DMS153 treated with DMSO at 0.1 percent for 48 hours (cell line): Measurements from ENCODE around the gene PPIH.
"Not testable (repeated sequence)": the region's sequence is repeated elsewhere in the genome, so short reads cannot be mapped to it uniquely, and the experiment has no call there.

Experiments
- DNase-seq: peaks from one replicate; lab custom pipeline; 2025; ENCODE audit not compliant: unreplicated experiment; lab: John Stamatoyannopoulos, UW

Gene PPIH

GRCh38 chr1:42657981-42658876, at the start of gene PPIH:
Gene PPIH (plus strand): TSS chr1:42658423. CDS start chr1:42658447, 24 bp downstream.
- peak; percentile 99 for DNase-seq

DNA sequence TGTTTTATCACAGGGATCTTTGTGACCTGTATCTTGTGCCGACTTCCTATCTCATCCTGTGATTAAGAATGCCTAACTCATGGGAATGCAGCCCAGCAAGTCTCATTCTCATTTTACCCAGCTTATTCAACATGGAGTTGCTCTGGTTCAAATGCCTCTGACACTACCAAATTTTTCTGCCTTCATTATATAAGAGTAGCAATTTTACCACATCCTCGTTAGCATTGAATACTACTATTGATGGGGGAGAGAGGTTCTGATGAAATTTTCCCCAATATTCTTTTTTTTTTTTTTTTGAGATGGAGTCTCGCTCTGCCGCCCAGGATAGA, 44.5 kb upstream of the PPIH start:
- no peak for DNase-seq

- DNase-seq = no peak
These were observed 39.4 kb upstream of the PPIH start for GRCh38 chr1:42618866-42619265.

DNA sequence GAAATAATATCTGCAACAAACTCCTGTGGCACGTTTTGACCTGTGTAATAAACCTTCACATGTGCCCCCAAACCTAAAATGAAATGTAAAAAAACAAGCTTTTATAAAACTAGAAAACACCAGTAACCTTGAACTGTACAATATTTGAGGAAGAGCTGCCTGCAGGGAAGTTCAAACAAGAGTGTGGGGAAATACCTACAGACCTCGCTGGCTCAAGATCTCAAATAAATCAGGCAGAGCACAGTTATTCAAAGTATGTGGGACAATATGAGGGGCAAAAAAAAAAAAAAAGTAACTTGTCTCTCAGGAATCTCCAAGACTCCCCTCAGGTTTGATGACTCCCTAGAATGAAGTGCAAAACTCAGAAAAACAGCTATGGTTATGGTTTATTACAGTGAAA, 37.9 kb upstream of the PPIH start:
- DNase-seq = no peak

DNA sequence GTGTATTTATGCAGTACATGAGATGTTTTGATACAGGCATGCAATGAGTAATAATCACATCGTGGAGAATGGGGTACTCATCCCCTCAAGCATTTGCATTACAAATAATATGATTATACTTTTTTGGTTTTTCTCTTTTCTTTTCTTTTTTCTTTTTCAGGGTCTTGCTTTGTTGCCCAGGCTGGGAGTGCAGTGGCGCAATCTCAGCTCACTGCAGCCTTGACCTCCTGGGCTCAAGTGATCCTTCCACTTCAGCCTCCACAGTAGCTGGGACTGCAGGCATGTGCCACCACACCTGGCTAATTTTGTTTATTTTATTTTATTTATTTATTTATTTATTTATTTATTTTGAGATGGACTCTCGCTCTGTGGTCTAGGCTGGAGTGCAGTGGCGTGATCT, 37.0 kb upstream of the PPIH start:
- DNase-seq = not testable (repeated sequence)

DNA sequence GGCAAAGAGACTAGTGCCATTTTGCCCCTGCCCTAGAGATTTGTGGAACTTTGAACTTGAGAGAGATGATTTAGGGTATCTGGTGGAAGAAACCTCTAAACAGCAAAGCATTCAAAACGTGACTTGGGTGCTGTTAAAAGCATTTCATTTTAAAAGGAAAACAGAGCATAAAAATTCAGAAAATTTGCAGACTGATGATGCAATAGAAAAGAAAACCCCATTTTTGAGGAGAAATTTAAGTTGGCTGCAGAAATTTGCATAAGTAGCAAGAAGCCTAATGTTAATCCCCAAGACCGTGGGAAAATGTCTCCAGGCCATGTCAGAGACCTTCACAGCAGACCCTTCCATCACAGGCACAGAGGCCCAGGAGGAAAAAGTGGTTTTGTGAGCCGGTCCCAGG, 31.0 kb upstream of the PPIH start:
- DNase-seq = not testable (repeated sequence)

GRCh38 chr1:42639116-42639515, 19.1 kb upstream of the PPIH start:
- DNase-seq = no peak

GRCh38 chr1:42646056-42646455, 12.2 kb upstream of the PPIH start:
- no peak for DNase-seq

DNA sequence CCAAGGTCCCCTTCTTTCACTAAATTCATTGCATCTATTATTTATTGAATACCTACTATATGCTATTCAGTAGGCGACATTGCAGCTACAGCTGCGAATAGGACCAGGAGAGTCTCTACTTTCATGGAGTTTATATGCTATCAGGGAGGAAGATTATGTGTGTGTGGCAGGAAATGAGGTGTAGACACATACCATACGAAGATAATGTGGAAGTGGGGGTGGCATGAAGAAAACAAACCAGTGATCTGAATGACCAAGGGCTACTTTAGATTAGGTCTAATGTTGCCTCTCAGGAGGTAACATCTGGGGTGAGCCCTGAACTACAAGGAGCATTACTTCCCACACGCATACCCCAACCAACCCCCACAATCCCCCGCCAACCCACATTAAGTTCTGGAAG, 1.0 kb upstream of the PPIH start:
- no peak for DNase-seq

DNA sequence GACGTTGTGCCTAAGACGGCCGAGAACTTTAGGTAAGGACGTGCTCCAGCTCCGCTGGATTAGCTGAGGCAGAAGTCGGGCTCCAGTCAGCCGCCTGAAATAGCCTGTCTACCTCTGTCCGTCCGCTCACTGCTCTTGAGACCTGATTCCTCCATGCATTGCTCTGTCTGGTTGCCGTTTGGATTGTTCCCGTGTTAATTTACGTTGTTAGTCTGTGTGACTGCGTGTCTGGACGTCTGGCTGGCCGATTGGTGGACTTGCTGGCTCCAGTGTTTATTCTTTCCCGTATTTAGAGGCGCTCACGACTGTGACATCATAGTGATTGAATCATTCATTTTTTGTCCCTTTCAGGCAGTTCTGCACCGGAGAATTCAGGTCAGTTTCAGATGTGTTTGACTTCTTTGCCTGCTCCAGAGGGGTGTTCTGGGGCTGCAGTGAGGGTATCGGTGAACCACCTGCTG, 684 bp downstream of the PPIH start:
- DNase-seq = no peak

DNA sequence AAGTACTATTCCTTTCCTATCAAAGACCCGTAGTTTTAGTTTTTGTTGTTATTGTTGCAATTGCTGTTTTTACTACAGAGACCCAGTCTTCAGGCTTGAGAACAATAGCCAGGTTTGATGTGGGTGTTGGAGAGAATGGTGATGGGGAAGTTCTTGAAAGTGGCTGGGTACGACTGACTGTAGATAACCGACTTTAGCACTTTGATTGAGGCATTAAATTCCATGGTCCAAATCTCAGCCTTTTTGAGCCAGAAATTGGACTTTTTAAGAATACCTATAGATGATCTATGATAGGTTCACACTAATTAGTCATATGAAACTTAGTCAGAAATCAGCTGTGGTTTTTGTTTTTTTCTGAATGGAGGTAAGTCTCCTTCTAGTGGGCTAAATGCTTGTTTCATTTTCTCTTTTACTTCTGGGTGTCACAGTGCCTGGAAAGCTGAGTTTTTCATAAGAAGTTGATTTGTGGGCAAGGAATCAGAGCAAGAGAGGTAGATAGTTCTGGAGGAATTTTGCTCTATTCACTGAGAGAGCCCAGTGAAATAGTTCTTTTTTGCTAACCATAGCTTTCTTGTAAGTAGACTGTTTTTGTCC, 2.8 kb downstream of the PPIH start:
- no peak for DNase-seq

- DNase-seq = no peak
These were observed 11.7 kb downstream of the PPIH start for GRCh38 chr1:42669936-42670335.

DNA sequence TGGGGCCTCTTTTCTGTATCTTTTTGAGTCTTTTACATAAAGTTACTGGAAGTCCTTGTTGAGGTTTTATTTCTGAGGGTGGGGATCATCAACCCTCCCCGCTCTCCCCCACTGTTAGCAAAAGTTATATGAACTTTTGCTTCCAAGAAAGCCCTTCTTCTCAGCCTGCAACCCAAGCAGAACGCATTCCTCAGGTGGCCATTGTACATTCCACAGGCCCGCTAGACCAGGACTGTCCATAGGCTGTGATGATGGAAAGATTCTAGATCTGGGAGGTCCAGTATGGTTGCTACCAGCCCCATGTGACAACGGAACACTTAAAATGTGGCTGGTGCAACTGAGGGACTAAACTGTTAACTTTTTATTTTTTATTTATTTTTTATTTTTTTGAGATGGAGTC, 12.2 kb downstream of the PPIH start:
- no peak for DNase-seq

GRCh38 chr1:42674214-42674613, 16.0 kb downstream of the PPIH start:
- DNase-seq = no peak

DNA sequence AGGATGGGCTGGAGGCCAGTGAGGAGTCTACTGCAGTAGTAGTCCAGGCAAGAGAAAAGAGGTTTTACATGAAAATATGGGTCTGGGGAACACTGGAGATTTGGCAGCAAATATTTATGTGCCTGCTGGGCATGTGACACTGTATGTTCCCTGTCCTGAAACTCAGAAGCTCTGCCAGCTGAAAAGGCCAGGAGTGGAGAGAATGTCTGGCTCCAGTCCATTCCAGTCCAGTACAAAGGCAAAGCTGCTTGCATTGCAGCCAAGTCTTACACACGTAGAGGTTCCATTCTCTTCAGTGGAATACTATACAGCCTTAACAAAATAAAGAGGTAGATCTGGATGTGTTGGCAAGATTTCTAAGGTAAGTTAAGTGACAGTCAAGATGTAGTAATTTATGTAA, 16.5 kb downstream of the PPIH start:
- DNase-seq = no peak

GRCh38 chr1:42675467-42675866, 17.2 kb downstream of the PPIH start:
- DNase-seq = no peak

- no peak for DNase-seq
These were observed 18.4 kb downstream of the PPIH start for GRCh38 chr1:42676534-42677087.

GRCh38 chr1:42679364-42679983, 21.3 kb downstream of the PPIH start:
- DNase-seq = no peak

GRCh38 chr1:42680055-42680454, 21.8 kb downstream of the PPIH start:
- DNase-seq = no peak

- DNase-seq = peak; percentile 54
These were observed 22.9 kb downstream of the PPIH start for GRCh38 chr1:42680921-42681683.
